ENCODE data around the gene KCNH8.
A peak's percentile ranks its signal among the peaks of the same experiment; 100 is the strongest.

The KCNH8 gene

GRCh38 chr3:19254784-19255338 lies 106.6 kb downstream of the KCNH8 start:
- DNase-seq: no peak

- no peak for DNase-seq
Observed at GRCh38 chr3:19256313-19256712, 108.0 kb downstream of the KCNH8 start.

- no peak for DNase-seq
Observed at GRCh38 chr3:19263606-19264005, 115.3 kb downstream of the KCNH8 start.

GRCh38 chr3:19264424-19264823 lies 116.1 kb downstream of the KCNH8 start:
- DNase-seq: no peak

GRCh38 chr3:19267040-19267439 lies 118.7 kb downstream of the KCNH8 start:
- no peak for DNase-seq

GRCh38 chr3:19270481-19270880 lies 122.2 kb downstream of the KCNH8 start:
- no peak for DNase-seq

- no peak for DNase-seq
Observed at GRCh38 chr3:19272296-19272695, 124.0 kb downstream of the KCNH8 start.

GRCh38 chr3:19273091-19273490 lies 124.8 kb downstream of the KCNH8 start:
- DNase-seq: no peak

GRCh38 chr3:19274576-19274975 lies 126.3 kb downstream of the KCNH8 start:
- DNase-seq: no peak

GRCh38 chr3:19284974-19285373 lies 136.7 kb downstream of the KCNH8 start:
- DNase-seq: no peak

GRCh38 chr3:19293295-19293694 lies 145.0 kb downstream of the KCNH8 start:
- DNase-seq: no peak

- no peak for DNase-seq
Observed at GRCh38 chr3:19295208-19295607, 146.9 kb downstream of the KCNH8 start.

GRCh38 chr3:19331931-19332330 lies 183.6 kb downstream of the KCNH8 start:
- DNase-seq: no peak

GRCh38 chr3:19334120-19334519 lies 185.8 kb downstream of the KCNH8 start:
- DNase-seq: no peak

GRCh38 chr3:19338769-19339168 lies 190.5 kb downstream of the KCNH8 start:
- no peak for DNase-seq

- DNase-seq: no peak
Observed at GRCh38 chr3:19342389-19342788, 194.1 kb downstream of the KCNH8 start.

- no peak for DNase-seq
Observed at GRCh38 chr3:19346759-19347158, 198.4 kb downstream of the KCNH8 start.

GRCh38 chr3:19347671-19348070 lies 199.4 kb downstream of the KCNH8 start:
- no peak for DNase-seq

- DNase-seq: no peak
Observed at GRCh38 chr3:19348500-19348899, 200.2 kb downstream of the KCNH8 start.

- DNase-seq: peak; percentile 2
Observed at GRCh38 chr3:19348941-19349564, 200.7 kb downstream of the KCNH8 start.

GRCh38 chr3:19357947-19358346 lies 209.6 kb downstream of the KCNH8 start:
- DNase-seq: no peak

- no peak for DNase-seq
Observed at GRCh38 chr3:19363071-19363470, 214.8 kb downstream of the KCNH8 start.

GRCh38 chr3:19364148-19364547 lies 215.8 kb downstream of the KCNH8 start:
- DNase-seq: no peak

- no peak for DNase-seq
Observed at GRCh38 chr3:19365471-19365870, 217.2 kb downstream of the KCNH8 start.

GRCh38 chr3:19384868-19385267 lies 236.6 kb downstream of the KCNH8 start:
- no peak for DNase-seq
